Measurements from ENCODE around the gene CDH23. TPM values are rescaled to one million over a fixed set of nuclear protein-coding genes. Genes with fewer than 3 reads are reported as not detected.

CDH23 gene
- total and polyA plus RNA-seq, 2 of the 8 experiments (the other 6 are each of a cell fraction or from before 2014, with no cell fraction given): 1.9 to 4.9 TPM

- CTCF ChIA-PET (ENCODE audit: partially characterized antibody): interaction anchor here (0.7 to 3.1 kb wide), 8 partner anchors 10 to 321 kb away, joined by 3 to 7 read pairs (median 4); no protein-coding TSS in a partner anchor
- H3K79me2 ChIP-seq (ENCODE audit: control insufficient read depth in 1 of 2, insufficient read depth in 2 of 2, low read length in 2 of 2): peaks cover 34 to 54% of the 10 kb centered on the region in 2 experiments
These were observed 453.5 kb downstream of the CDH23 start for GRCh38 chr10:71850021-71850742.

More at GRCh38 chr10:71850021-71850742, 453.5 kb downstream of the CDH23 start:
- Histone ChIP-seq H2AFZ (ENCODE audit: low read length) (no peak overlapping the region), H3K9ac (replicated peaks in 1 of 4; ENCODE audit: extremely low read depth in 1 of 4, low read depth in 3 of 4, low read length in 3 of 4) (peak overlapping the region in 3 of 4 experiments; percentile 83 to 90 (median 84); a peak in 6 of 7 replicates), H3K14ac (ENCODE audit: insufficient read length) (no peak overlapping the region), H3K9me3 (ENCODE audit: insufficient read depth in 2 of 2, low read depth in 1 of 2, low read length in 1 of 2) (no peaks in the 10 kb centered on the region), H2BK20ac (ENCODE audit: low read length) (no peak overlapping the region), H3K4me3 (ENCODE audit: extremely low read depth in 1 of 4, insufficient read depth in 2 of 4, low read depth in 3 of 4, low read length in 4 of 4) (peak overlapping the region; percentile 78 to 96 (median 90)), H3K23me2 (ENCODE audit: low read depth, low read length) (peaks cover 5% of the 10 kb centered on the region; the same call in 1 of the 2 replicates), H2BK15ac (ENCODE audit: low read length) (0 out of 2 replicates have a peak overlapping the region, but pooled peaks have one; percentile 2), H4K20me1 (replicated peaks in 1 of 2; ENCODE audit: control insufficient read depth in 1 of 2, insufficient read depth in 2 of 2, low read length in 2 of 2) (peaks cover 2 to 19% of the 10 kb centered on the region in 2 experiments), H3K4me1 (replicated peaks in 1 of 4; ENCODE audit: control insufficient read depth in 3 of 4, insufficient read depth in 4 of 4, low read length in 3 of 4) (peaks cover 5 to 9% (median 6%) of the 10 kb centered on the region in 4 experiments; a peak in 4 of 7 replicates), H4K8ac (ENCODE audit: extremely low read depth, insufficient read depth, low read length) (no peak overlapping the region), H3K27ac (ENCODE audit: low read depth, low read length) (peak overlapping the region; percentile 83; the same call in 1 of the 2 replicates), H3K23ac (ENCODE audit: insufficient read length) (no peak overlapping the region), H3K4me2 (ENCODE audit: insufficient read depth in 1 of 2, low read depth in 2 of 2, low read length in 2 of 2) (peak overlapping the region; percentile 64 to 82), H3K27me3 (replicated peaks in 1 of 4; ENCODE audit: control insufficient read depth in 3 of 4, extremely low read depth in 1 of 4, insufficient read depth in 3 of 4, low read length in 3 of 4) (no peaks in the 10 kb centered on the region), H3K18ac (ENCODE audit: extremely low read depth, low read length) (peak overlapping the region; percentile 83), H3K56ac (replicated peaks; ENCODE audit: insufficient read length, low read depth, low read length) (no peak overlapping the region), H3K36me3 (ENCODE audit: control insufficient read depth in 2 of 4, insufficient read depth in 4 of 4, low read length in 3 of 4) (no peaks in the 10 kb centered on the region), H2BK120ac (replicated peaks; ENCODE audit: low read depth, low read length) (no peak overlapping the region), H4K91ac (replicated peaks; ENCODE audit: insufficient read length, low read length) (no peak overlapping the region), H2BK5ac (ENCODE audit: low read depth, low read length) (peak overlapping the region; percentile 96; the same call in 1 of the 2 replicates), H2AK5ac (ENCODE audit: low read depth, low read length) (no peak overlapping the region), H4K5ac (ENCODE audit: insufficient read length, low read depth, low read length) (peak overlapping the region; percentile 80), H3K4ac (replicated peaks; ENCODE audit: insufficient read length, low read depth, low read length) (no peak overlapping the region), H3K79me1 (ENCODE audit: low read depth, low read length) (no peaks in the 10 kb centered on the region; the same call in 1 of the 2 replicates), H2BK12ac (ENCODE audit: low read depth, low read length) (no peak overlapping the region)
- FAIRE-seq (no peak), DNase-seq (ENCODE audit: low read depth in 1 of 2, low spot score in 2 of 2) (no peak)
- 9% methylated on average over 13 of the region's 13 CpGs; no CpG with 5 or more reads in 1 of the 2 experiments for WGBS, 2 experiments (ENCODE audit: extremely low coverage in 1 of 2, insufficient coverage in 1 of 2, insufficient read length in 1 of 2, insufficient replicate concordance in 2 of 2, low coverage in 1 of 2, low lambda C conversion rate in 2 of 2, missing lambda C conversion rate in 1 of 2)
- POLR2A ChIA-PET (ENCODE audit: partially characterized antibody): interaction anchor here (0.7 to 2.5 kb wide), 11 partner anchors 8 to 97 kb away, joined by 3 to 20 read pairs (median 4); partner anchors contain the start of gene VSIR
- TF ChIP-seq RAD21 (IDR thresholded peaks at IDR 0.05 in 1 of 2, conservative IDR thresholded peaks at IDR 0.05 in 1 of 2; ENCODE audit: low read depth in 2 of 2, low read length in 2 of 2) (no peak), SAP30 (IDR thresholded peaks at IDR 0.05; ENCODE audit: insufficient read depth, insufficient replicate concordance, low read length) (peak; percentile 93), MAFK (IDR thresholded peaks at IDR 0.05; ENCODE audit: low read depth, low read length) (no peak)
